Measurements from ENCODE around the gene GLB1L2.
A peak's percentile ranks its signal among the peaks of the same experiment; 100 is the strongest.
"Not testable (repeated sequence)": the region's sequence is repeated elsewhere in the genome, so short reads cannot be mapped to it uniquely, and the experiment has no call there.

Gene GLB1L2

DNA sequence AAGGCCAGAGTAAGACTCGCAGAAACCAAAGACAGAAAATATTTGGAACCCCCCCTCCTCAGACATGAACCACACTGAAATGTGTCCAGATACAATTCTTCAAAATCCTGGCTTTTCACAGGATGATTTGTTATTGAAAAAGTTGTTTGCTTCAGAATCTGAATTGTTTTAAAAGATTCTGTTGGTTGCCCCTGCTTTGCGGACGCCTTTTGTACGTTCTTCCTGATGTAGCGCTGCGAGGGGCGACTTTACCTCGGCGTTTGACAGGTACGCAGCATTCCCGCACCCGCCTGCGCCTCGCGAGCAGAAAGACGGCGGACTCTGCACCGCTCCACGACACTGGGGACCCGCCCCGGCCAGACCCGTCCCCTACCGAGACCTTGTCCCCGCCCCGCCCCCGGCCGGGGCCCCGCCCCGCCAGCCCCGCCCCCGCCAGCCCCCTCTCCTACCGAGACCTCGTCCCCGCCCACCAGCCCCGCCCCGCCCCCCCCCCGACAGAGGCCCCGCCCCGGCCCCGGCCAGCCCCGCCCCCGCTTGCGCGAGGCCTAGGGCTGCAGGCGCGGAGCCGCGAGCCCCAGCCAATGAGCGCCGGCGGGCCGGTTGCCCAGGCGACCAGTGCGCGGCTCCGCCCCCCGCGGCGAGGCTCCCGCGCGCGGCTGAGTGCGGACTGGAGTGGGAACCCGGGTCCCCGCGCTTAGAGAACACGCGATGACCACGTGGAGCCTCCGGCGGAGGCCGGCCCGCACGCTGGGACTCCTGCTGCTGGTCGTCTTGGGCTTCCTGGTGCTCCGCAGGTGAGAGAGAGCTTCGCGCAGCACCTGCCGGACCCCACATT is at the start of gene GLB1L2:
TSS of gene GLB1L2 (plus strand) at position 635 of the 835 bp plus-strand sequence. CDS start at position 709, 74 bp downstream.
- DNase-seq (ENCODE audit: low spot score), result peak; percentile 83

- DNase-seq (ENCODE audit: low spot score), result no peak
Observed at GRCh38 chr11:134282121-134283045, 49.4 kb upstream of the GLB1L2 start.

GRCh38 chr11:134283461-134284230 is 48.1 kb upstream of the GLB1L2 start:
- DNase-seq (ENCODE audit: low spot score), result no peak

GRCh38 chr11:134284349-134284748 is 47.4 kb upstream of the GLB1L2 start:
- not testable (repeated sequence) for DNase-seq (ENCODE audit: low spot score)

DNA sequence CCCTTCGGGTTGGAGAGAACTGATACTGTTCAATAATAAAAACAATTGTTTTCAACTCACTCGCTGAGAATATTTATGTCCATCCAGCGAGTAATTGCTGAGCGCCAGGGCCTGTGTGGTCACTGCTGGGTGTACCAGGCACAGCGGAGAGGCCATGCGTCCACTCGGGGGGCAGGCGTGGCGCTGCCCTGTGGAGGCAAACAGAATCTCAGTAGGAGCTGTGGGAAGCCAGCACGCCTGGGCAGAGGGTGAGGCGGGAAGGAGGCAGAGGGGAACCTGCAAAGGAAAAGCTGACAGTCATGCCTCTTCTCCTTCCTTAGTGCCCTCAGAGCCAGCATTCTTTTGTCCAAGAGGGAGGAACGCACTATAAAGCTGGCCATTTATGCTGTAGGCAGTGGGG is 44.2 kb upstream of the GLB1L2 start:
- DNase-seq (ENCODE audit: low spot score), result no peak

DNA sequence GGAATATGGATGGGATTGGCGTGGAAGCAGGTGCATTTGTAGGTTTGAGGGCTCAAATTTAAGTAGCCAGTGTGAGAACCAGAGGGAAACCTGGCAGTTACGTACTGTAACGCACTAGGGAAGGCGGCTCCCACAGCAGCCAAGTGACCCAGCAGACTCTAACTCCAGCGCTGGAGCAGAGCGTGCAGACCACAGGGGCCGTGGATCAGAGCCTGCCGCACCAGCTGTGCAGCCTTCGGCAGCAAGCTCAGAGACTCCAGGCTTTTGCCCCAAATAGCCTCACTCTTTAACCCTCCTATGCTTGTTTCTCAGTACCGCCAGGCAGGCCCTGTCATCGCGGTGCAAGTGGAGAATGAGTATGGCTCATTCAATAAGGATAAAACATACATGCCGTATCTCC is 43.3 kb upstream of the GLB1L2 start:
- no peak for DNase-seq (ENCODE audit: low spot score)

GRCh38 chr11:134289167-134289566 is 42.6 kb upstream of the GLB1L2 start:
- DNase-seq (ENCODE audit: low spot score), result no peak

DNA sequence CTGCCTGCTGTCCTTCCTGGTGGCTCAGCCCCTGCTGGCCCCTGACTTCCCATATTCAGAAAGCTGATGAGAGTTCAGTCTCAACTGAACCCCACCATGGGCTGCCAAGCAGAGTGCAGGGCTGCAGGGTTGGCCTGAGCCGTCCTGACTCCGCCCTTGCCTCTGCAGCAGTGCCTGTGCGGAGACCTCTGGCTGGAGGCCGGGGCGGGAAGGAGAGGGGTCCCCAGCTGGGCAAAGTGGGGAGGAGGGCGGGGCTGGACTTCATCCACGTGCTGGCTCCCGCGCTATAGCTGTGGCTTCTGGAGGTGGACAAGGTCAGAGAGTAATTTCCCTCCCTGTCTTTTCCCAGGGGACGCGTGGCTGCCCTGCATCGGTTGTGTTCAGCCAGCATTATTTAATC is 42.0 kb upstream of the GLB1L2 start:
- DNase-seq (ENCODE audit: low spot score), result no peak

DNA sequence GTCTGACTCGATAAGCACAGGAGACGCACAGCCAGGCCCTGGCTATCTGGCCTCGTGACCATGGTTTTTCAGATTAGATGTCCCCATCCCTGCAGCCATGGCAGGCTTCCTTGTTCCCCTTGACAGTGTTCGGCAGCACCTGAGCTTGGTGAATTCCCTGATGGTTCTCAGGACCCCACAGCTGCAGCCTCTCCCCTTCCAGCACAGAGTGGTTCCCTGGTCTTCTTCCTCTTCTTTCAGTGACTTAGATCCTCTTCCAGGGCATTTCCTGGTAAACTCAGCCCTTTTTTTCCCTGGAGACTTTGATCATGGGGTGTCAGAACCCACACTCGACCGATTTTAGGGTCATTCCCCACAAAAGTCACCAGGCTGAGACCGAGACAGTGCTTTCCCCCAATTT is 41.1 kb upstream of the GLB1L2 start:
- no peak for DNase-seq (ENCODE audit: low spot score)

DNA sequence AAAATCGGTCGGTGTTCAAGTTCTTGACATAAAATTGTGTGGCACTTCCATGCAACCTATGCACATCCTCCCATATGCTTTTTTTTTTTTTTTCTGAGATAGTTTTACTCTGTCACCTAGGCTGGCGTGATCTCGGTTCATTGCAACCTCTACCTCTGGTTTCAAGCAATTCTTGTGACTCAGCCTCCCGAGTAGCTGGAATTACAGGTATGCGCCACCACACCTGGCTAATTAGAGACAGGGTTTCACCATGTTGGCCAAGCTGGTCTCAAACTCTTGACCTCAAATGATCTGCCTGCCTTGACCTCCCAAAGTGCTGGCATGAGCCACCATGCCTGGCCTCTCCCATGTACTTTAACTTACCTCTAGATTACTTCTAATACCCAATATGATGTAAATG is 40.6 kb upstream of the GLB1L2 start:
- DNase-seq (ENCODE audit: low spot score), result no peak

DNA sequence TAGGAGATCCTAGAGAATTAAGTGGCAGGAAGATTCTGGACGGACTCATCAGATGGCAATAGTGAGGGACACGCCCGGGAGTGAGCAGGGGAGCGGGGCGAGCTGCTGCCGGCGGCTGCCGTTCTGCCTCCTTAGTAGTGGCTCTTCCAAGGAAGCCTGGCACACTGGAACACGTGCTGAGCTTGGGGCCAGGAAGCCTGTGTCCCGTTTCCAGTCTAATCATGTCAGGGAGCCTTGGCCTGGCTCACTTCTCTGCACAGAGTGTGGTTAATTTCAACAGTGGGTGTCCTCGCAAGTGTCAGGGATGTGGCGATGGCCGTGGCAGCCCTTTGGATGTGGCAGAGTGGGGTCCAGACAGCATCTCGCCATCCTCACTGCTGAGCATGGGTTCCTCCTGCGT is 39.1 kb upstream of the GLB1L2 start:
- DNase-seq (ENCODE audit: low spot score), result no peak

DNA sequence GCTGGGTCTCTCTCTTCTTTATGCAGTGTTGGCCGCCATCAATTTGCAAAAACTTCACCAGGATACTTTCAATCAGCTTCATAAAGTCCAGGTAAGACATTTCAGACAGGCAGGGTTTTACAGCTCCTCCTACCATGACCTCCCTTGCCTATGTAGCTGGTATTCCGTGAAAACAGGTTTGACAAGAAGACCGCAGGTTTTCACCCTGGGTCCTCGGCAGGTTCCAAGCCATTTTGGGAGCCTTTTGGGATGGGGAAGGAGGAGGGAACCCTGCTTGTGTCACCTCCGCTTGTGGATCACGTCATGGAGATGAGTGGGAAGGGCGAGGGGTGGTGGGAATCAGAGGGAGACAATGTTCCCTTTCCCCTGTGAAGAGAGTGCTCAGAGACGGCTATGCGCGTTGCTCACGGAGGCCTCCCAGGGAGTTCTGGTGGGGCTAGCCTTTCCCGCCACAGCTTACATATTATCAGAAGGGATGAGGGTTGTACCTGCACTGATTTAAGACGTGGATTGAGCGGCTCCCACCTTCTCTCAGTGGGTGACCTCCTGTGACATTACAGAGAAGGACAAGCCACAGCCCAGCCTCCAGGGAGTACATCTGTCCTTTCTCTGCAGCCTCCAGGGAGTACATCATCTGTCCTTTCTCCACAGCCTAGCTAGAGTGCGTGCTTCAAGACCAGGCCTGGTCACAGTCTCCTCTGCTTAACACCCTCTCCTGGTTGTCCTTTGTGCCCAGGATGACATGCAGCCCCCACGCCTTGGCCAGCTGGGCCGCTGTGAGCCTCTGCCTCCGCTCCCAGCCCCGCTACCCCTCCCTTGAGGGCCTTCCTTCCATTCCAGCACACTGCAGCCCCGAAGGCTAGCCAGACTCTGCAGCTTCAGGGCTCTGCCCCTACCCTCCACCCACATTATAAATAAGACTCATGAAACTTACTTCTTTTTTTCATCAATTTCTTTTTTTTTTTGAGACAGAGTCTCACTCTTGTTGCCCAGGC is 38.4 kb upstream of the GLB1L2 start:
- no peak for DNase-seq (ENCODE audit: low spot score)

DNA sequence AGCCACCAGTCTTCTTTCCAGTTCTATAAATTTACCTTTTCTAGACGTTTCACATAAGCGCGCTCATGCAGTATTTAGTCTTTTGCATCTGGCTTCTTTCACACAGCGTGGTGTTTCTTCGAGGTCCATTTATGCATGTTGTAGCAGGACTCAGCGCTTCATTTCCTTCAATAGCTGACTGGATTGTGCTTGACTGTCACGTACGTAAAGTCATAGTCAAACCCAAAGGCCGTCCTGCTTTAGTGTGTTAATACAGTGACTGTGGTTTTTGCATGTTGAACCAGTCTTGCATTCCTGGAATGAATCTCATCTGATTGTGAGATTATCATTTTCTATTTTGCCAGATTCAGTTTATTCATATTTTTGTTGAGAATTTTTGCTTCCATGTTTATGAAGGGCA is 37.1 kb upstream of the GLB1L2 start:
- DNase-seq (ENCODE audit: low spot score), result no peak

GRCh38 chr11:134312223-134312622 is 19.6 kb upstream of the GLB1L2 start:
- no peak for DNase-seq (ENCODE audit: low spot score)

DNA sequence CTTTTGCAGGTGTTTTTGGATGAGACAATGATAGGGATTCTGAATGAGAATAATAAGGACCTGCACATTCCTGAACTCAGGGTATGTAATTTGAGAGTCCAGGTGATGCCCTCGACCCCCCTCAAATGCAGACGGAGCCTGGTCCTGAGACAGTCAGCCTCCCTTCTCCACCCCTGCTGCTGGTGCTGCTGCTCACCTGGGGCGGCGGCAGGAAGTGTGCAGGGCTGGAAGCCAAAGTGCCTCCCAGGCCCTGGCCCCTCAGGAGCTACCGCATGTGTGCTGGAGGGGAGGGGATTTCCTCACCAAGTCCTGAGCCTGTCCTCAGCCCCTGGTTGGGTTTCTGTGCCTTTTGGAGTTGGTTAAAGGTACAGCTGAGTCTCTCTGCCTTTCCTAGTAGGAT is 19.0 kb upstream of the GLB1L2 start:
- DNase-seq (ENCODE audit: low spot score), result no peak

DNA sequence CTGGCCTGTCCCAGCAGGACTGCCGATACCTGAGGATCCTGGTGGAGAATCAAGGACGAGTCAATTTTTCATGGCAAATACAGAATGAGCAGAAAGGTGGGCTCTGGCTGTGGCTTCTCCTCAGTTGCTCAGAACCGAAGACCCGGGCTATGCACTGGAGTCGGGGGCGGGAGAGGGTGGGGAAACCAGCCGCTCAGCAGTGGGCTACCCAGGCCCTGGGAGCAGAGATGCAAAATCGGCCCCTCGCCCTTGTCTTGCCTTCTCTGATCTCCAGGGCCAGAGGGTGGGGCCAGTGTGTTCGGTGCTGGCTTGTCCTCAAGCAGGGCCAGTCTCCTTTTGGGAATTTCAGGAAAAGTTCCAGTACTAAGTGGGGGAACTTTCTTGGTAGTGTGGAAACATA is 18.4 kb upstream of the GLB1L2 start:
- no peak for DNase-seq (ENCODE audit: low spot score)

DNA sequence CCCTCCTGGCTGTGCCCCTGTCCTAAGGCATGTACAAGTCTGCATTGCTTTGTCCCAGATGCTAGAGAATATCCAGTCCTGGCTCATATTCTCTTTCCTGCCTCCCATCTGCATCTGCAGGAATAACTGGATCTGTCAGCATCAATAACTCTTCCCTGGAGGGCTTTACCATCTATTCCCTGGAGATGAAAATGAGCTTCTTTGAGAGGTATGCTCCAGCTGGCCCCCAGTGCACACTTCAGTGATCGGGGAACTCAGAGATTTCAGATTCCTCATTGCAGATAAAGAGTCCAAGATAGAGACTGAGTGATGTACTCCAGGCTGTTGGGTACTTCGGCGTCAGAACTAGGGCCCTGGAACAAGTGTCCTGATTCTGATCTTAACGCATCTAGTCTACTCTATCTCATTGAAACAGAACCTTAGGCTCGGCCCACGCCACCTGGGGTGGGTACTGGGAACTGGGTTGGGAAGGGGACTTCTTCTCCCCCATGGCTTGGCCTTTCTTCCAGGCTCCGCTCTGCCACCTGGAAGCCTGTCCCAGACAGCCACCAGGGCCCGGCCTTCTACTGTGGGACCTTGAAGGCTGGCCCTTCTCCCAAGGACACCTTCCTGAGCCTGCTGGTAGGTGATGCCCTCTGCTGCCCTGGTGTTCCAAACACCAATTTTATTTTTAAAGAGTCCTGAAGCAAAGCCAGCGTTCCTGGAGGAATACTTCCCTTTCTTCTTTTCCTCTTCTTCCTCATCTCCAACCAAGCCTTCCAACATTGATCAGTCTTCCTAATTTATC is 17.8 kb upstream of the GLB1L2 start:
- no peak for DNase-seq (ENCODE audit: low spot score)

GRCh38 chr11:134317103-134317502 is 14.7 kb upstream of the GLB1L2 start:
- DNase-seq (ENCODE audit: low spot score), result no peak

GRCh38 chr11:134321373-134321772 is 10.4 kb upstream of the GLB1L2 start:
- DNase-seq (ENCODE audit: low spot score), result not testable (repeated sequence)

DNA sequence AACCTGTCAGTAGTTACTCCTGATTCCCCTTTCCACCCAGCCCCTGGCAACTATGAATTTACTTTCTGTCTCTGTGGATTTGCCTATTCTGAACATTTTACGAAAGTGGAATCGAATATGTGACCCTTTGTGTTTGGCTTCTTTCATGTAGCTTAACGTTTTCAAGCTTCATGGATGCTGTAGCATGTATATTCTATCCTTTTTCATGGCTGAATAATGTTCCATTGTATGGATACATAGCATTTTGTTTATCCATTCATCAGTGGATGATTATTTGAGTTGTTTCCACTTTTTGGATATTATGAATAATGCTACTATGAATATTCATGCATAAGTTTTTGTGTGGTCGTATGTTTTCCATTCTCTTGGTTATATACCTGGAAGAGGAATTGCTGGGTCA is 9.2 kb upstream of the GLB1L2 start:
- DNase-seq (ENCODE audit: low spot score), result no peak
